Adrenal gland (tissue), 5 donors: ENCODE results near the gene VPS8.

Source experiments
- CTCF ChIP-seq, 6 experiments: fragments of 450-650 bp in 4 of 6; fragments of 200-600 bp in 2 of 6; sonication (generic) in 1 of 6; IDR thresholded peaks; 1 replicate in 5 of 6; 2 replicates in 1 of 6; pipeline versions ENCODE4 v1.5.1 to v1.8.0; 2016 to 2021; ENCODE audit warnings: antibody characterized with exemption in 6 of 6, mild to moderate bottlenecking in 2 of 6, moderate library complexity in 1 of 6
- POLR2A ChIP-seq, 2 donors: fragments of 450-650 bp; IDR thresholded peaks; one replicate each; pipeline ENCODE4 v1.6.1; 2017; ENCODE audit warnings: antibody characterized with exemption in 2 of 2, mild to moderate bottlenecking in 2 of 2, moderate library complexity in 1 of 2
- donor health status: DM: no; HTN: no; CAD: no.

- TF ChIP-seq CTCF (IDR thresholded peaks at IDR 0.05) = no peak
- no peak for TF ChIP-seq POLR2A (IDR thresholded peaks at IDR 0.05)
Observed at GRCh38 chr3:184812662-184813042, 686 bp downstream of the VPS8 start.
